Central memory CD8-positive, alpha-beta T cell (primary cell): ENCODE results near the gene CDH16.

Experiments used
- ATAC-seq: fragments of 150-1000 bp; cut with Tn5 transposase; replicated peaks from 2 replicates; pipeline ENCODE4 v1.10.0; 2022; ENCODE audit warnings: mild to moderate bottlenecking, moderate FRiP score, moderate number of reproducible peaks; ENCODE audit not compliant: poor library complexity, severe bottlenecking; ENCODE audit errors: extremely low read depth
- DNase-seq, 2 donors: peaks; one replicate each; pipeline ENCODE4 v3.0.0; 2021; ENCODE audit warnings: low spot score in 2 of 2
- H3K27ac Mint-ChIP-seq: one replicate; pipeline ENCODE4 v1.8.0; 2022; ENCODE audit warnings: low read depth, mild to moderate bottlenecking, moderate library complexity, mixed read lengths
- H3K27me3 Mint-ChIP-seq: one replicate; pipeline ENCODE4 v1.8.0; 2022; ENCODE audit warnings: mixed read lengths
- H3K36me3 Mint-ChIP-seq: one replicate; pipeline ENCODE4 v1.8.0; 2022; ENCODE audit warnings: mild to moderate bottlenecking, moderate library complexity, mixed read lengths; ENCODE audit not compliant: insufficient read depth
- H3K4me1 Mint-ChIP-seq: one replicate; pipeline ENCODE4 v1.8.0; 2022; ENCODE audit warnings: mixed read lengths
- H3K4me3 Mint-ChIP-seq: one replicate; pipeline ENCODE4 v1.8.0; 2022; ENCODE audit warnings: mild to moderate bottlenecking, moderate library complexity, mixed read lengths
- H3K9me3 Mint-ChIP-seq: one replicate; pipeline ENCODE4 v1.8.0; 2022; ENCODE audit warnings: mixed read lengths

The CDH16 gene

DNA sequence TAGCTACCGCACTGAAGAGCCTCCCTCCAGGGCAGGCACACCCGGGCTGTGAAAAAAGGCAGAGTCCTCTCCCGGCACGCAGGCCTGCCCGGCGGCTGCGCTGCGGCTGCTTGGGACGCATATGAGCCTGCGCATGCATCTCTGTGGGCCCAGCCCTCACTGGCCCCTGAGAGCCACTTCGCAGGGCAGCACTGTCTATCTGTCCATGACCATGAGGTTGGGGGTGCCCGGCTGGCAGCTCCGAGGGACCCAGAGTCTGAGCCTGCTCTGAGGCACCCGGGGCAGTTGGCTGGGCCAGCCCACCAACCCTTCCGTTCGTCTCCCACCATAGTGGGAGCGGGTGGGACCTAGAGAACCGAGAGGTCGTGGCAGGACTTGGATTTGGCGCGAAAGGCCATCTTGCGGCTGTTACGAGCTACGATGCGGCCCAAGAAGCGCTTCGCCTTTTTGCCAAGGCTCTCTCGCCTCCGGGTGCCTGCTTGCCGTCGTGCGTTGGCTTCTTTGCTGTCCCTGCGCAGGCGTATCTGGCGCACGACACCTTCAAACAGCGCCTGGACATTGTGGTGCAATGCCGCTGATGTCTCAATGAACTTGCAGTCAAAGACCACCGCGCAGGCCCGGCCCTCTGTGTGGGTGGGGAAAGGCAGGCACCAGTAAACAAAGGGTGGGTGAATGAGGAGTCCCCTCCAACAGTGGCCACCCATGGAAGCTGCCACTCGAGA, 3.2 kb upstream of the CDH16 start:
- DNase-seq (no peak), ATAC-seq (no peak)
- Mint-ChIP-seq H3K4me1 (peaks cover 12% of the 10 kb centered on the region), H3K27me3 (peaks cover 51% of the 10 kb centered on the region), H3K27ac (no peak overlapping the region), H3K9me3 (no peaks in the 10 kb centered on the region), H3K4me3 (no peak overlapping the region), H3K36me3 (no peaks in the 10 kb centered on the region)

DNA sequence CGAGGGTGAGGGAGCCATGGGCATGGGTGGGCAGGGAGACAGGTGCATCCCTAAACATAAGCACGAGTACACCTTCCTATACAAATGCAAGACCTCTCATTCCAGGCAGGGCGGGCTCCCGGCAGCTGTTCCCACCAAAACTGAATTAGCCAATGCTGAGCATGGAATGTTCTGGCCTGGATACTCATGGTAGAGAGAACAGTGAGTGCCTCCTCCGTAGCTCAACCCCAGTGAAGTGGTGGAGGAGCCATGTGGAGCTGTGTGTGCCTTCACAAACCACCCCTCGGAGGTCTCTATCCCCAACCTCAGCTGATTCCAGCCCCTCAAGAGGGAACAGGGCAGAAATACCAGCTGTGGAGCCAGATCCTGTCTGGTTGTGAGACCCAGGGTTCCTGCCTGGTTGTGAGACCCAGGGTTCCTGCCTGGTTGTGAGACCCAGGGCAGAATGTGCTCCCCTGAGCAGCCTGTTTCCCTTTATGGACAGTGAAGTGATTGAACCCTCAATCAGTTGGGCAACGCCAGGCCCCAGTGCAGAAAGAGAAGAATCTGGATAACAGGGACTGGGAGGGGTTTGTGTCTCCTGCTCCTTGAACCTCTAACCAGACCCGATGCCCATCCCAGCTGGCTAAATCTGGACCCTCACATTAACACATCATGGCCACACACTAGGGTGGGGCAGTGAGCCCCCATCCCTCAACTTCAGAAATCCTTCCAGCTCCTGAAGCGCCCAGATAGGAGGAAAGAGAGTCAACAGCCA, 2.4 kb upstream of the CDH16 start:
- Mint-ChIP-seq H3K36me3 (no peaks in the 10 kb centered on the region), H3K9me3 (no peaks in the 10 kb centered on the region), H3K27me3 (peaks cover 44% of the 10 kb centered on the region), H3K4me3 (no peak overlapping the region), H3K27ac (no peak overlapping the region), H3K4me1 (peaks cover 12% of the 10 kb centered on the region)
- no peak for ATAC-seq
- no peak for DNase-seq

DNA sequence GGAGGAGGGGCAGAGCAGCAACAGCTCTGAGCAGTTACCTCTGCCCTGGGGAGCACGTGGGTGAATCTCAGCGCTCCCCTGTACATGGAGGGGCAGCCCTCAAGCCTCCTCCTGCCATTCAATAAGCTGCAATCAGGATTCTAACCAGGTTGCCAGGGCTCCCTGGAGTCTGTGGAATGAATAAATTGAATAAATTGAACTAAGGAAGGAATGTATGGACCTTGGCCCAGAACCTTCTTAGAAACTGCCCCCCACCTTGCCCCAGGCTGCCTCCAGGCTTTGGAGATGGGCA, 1.6 kb upstream of the CDH16 start:
- Mint-ChIP-seq H3K27me3 (peaks cover 36% of the 10 kb centered on the region), H3K36me3 (no peaks in the 10 kb centered on the region), H3K4me1 (peaks cover 6% of the 10 kb centered on the region), H3K4me3 (no peak overlapping the region), H3K9me3 (no peaks in the 10 kb centered on the region), H3K27ac (no peak overlapping the region)
- DNase-seq = no peak
- ATAC-seq = no peak

DNA sequence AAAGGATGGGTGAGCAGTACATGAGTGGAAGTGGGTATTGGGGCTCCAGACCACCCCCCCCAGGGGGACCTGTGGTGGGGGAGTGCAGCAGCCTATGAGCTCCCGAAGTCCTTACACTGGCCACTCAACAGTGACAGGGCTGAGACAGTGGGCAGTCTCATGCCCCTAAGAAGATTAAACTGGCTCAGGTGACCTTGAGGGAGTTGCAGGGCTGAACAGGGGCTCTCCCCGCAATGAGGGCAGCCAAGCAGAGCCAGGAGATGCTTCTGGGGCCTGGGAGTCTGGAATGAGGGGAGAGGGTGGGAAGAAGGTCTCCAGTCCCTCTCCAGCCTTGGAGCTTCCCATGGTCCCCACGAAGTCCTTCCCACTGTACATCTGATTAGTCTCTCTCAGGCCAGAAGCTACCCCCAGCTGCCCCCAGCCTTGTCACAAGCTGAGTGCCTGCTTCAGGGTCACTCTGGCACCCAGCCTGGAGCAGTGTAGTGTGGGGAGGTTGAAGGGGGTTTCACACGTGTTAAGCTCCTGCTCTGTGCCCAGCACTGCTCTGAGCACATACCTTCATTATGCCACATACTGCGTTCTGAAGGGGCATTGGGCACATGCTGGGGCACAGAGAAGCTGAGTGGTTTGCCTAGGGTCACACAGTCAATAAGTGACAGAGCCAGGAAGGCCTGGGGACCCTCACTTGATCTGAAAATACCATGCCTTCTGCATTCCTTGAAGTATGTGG, 1.0 kb upstream of the CDH16 start:
- Mint-ChIP-seq H3K4me1 (peaks cover 5% of the 10 kb centered on the region), H3K36me3 (no peaks in the 10 kb centered on the region), H3K4me3 (no peak overlapping the region), H3K9me3 (no peaks in the 10 kb centered on the region), H3K27me3 (peaks cover 31% of the 10 kb centered on the region), H3K27ac (no peak overlapping the region)
- ATAC-seq = no peak
- DNase-seq = no peak

DNA sequence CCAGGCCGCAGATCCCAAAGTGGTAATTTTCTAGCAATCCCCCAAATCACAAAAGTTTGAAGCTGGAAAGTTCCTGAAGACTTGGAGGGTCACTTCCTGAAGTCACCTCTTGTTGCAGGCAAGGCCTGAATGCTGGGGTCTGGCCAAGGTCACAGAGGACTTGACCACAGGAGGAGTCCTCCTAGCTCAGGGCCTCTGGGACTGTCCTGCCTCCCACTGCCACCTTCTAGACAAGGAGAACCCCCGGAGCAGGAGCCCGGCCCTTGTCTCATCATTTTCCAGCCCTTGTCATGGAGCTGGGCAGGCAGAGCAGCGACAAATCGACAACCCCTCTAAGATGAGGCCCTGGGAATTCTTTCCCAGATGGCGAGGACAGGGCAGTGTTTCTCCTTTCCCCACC, 330 bp downstream of the CDH16 start:
- H3K27ac Mint-ChIP-seq = no peak overlapping the region
- no peaks in the 10 kb centered on the region for H3K36me3 Mint-ChIP-seq
- no peaks in the 10 kb centered on the region for H3K4me1 Mint-ChIP-seq
- ATAC-seq (no peak), DNase-seq (no peak)
- no peaks in the 10 kb centered on the region for H3K9me3 Mint-ChIP-seq
- no peak overlapping the region for H3K4me3 Mint-ChIP-seq
- H3K27me3 Mint-ChIP-seq = peaks cover 17% of the 10 kb centered on the region

DNA sequence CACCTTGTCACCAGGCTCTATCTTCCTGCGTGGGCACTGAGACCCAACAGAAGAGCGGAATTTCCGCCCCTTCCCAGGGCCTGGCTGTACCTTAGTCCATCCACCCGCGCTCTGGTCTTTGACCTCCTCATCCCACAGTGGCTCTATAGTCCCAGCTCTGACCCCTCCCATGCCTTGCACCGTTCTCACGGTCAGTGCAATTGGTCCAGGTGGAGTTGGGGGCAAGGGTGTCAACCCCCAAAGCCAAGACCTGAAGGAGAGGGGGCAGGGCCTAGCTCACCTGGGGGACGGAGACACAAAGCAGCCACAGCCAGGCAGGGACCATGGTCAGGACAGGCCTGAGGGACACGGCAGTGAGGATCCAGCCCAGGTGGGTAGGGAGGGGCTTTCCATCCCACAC, 944 bp downstream of the CDH16 start:
- Mint-ChIP-seq H3K4me3 (no peak overlapping the region), H3K27me3 (peaks cover 11% of the 10 kb centered on the region)

DNA sequence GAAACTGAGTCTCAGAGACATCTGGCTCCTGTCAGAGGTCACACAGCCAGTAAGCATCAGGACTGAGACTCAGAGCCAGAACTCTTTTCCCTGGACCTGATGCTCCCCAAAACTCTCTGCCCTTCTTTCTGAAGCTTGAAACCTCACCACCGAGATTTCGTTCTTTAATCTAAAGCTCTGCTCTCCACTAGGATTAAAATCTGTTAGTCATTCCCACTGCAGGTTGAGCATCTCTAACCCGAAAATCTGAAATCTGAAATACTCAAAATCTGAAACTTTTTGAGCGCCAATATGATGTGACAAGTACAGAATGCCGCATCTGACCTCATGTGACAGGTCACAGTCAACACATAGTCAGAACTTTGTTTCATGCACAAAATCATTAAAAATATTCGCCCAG, 2.2 kb downstream of the CDH16 start:
- H3K4me3 Mint-ChIP-seq = no peak overlapping the region

More for the DNA sequence above, 944 bp downstream of the CDH16 start:
- DNase-seq (no peak), ATAC-seq (no peak)
- Mint-ChIP-seq H3K4me1 (no peaks in the 10 kb centered on the region), H3K9me3 (no peaks in the 10 kb centered on the region), H3K27ac (no peak overlapping the region), H3K36me3 (no peaks in the 10 kb centered on the region)

DNA sequence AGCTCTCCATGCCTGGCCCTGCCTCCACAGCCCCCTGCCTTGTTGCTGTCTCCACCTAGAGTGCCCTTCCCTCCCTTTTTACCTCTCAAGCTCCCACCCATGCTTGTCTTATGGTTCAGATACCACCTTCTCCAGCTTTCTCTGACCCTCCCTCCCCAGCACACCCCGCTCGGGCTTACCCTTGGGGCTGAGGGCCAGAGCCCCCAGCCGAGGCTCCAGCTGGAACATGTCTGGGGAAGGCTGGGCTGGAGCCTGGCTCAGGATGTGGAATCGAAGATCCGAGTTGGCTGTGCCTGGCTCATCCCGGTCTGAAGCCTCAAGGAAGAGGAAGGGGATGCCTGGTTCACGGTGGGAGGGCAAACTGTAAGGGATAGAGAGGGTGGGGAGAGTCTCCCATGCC, 3.6 kb downstream of the CDH16 start:
- Mint-ChIP-seq H3K27me3 (no peaks in the 10 kb centered on the region), H3K4me3 (no peak overlapping the region), H3K9me3 (no peaks in the 10 kb centered on the region), H3K27ac (no peak overlapping the region), H3K36me3 (no peaks in the 10 kb centered on the region), H3K4me1 (no peaks in the 10 kb centered on the region)
- no peak for ATAC-seq
- no peak for DNase-seq

More for the DNA sequence above, 2.2 kb downstream of the CDH16 start:
- ATAC-seq = no peak
- no peak for DNase-seq
- Mint-ChIP-seq H3K27ac (no peak overlapping the region), H3K27me3 (peaks cover 7% of the 10 kb centered on the region), H3K36me3 (no peaks in the 10 kb centered on the region), H3K9me3 (no peaks in the 10 kb centered on the region), H3K4me1 (no peaks in the 10 kb centered on the region)

DNA sequence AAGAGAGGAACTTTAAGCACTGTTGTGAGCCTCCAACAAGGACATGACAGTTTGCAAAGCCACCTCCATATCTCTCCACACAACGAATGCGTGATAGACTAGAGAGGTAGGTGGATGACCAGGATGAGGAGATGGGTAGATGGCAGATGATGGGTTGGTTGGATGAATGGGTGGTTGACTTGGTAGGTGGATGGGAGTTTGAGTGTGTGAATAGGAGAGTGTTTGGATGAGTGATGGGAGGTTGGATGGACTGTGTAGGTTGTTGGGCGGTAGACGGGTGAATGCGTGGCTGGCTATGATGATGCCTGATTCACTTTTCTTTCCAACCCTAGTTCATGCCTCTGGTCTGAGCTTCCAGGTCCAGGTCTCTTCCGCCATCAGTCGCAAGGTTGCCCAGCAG, 4.1 kb downstream of the CDH16 start:
- ATAC-seq (no peak), DNase-seq (no peak)
- no peaks in the 10 kb centered on the region for H3K27me3 Mint-ChIP-seq
- H3K9me3 Mint-ChIP-seq = no peaks in the 10 kb centered on the region
- peaks cover 1% of the 10 kb centered on the region for H3K36me3 Mint-ChIP-seq
- H3K4me3 Mint-ChIP-seq = no peak overlapping the region
- H3K4me1 Mint-ChIP-seq = no peaks in the 10 kb centered on the region
- no peak overlapping the region for H3K27ac Mint-ChIP-seq

DNA sequence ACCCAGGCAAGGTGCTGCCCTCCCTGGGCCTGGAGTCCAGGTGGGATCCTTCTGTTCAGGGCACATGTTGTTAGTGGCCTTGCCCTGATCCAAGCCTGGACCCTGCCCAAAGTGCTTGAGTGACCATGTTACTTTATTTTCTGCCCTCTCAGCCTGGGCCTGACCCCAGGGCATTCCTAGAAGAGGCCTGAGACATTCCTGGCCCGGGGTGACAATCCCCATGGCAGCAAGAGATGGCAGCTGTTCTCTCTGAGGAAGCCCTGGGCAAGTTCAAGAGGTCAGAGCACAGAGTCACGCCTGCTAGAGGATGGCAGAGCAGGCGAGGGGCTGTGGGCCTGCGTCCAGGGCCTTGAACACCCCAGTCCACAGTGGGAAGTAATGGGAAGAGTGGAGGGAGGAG, 5.0 kb downstream of the CDH16 start:
- DNase-seq (no peak), ATAC-seq (no peak)
- Mint-ChIP-seq H3K9me3 (no peaks in the 10 kb centered on the region), H3K27ac (no peak overlapping the region), H3K4me3 (no peak overlapping the region), H3K36me3 (peaks cover 1% of the 10 kb centered on the region), H3K4me1 (no peaks in the 10 kb centered on the region), H3K27me3 (no peaks in the 10 kb centered on the region)

DNA sequence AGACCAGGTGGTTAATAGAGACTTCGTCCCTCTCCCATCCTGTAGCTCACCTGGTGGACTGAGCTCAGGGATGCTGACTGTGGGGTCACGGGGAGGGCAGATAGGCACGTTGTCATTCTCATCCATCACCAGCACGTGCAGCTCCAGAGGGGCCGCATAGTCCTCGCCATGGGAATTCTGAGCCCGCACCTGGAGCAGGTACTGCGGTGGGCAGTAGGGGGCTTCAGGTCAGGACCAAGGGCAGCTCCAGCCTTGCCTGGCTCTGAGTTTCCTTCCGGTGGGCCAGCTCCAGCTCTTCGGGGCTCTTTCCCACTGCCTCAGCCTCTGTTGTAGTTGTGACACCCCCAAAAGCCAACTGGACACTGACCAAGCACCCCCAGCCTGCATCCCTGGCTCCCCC, 5.6 kb downstream of the CDH16 start:
- Mint-ChIP-seq H3K27me3 (no peaks in the 10 kb centered on the region), H3K4me1 (no peaks in the 10 kb centered on the region), H3K9me3 (no peaks in the 10 kb centered on the region), H3K27ac (no peak overlapping the region), H3K4me3 (no peak overlapping the region), H3K36me3 (peaks cover 1% of the 10 kb centered on the region)
- no peak for ATAC-seq
- DNase-seq = no peak

DNA sequence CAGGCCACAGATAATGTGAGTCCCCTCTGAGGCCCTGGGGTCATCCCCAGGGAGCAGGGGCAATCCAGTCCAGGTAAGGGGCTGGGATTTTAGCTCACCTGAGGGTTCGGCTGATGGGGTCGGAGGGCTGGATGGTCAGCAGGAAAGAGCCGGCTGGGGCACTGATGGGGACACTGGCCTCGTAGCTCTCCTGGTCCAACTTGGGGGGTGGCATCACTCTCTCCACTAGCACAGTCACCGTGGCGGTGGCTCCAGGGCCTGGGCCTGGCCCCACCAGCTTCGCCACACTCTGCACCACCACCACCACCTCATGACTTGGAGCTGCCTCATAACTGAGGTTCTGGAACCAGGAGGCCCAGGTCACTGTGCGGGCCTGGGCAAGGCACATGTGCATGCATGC, 6.9 kb downstream of the CDH16 start:
- Mint-ChIP-seq H3K27me3 (no peaks in the 10 kb centered on the region), H3K36me3 (peaks cover 1% of the 10 kb centered on the region)

DNA sequence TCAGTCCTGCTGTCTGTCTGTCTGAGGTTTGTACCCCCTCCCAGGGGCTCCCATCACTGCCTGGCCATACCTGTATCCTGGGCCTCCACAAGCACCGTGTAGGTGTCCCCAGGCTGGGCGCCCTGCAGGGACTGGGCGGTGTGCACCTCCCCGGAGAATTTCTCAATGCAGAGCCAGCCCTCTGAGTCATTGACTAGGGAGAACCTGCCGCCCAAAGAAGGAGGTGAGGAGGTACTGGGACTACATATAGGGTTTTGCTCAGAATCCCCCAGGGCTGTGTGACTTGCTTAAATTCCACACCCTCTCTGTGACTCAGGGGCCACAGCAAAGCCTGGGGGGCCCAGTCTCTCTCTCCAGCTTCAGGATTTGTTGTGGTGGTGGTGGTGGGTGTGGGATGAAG, 7.6 kb downstream of the CDH16 start:
- Mint-ChIP-seq H3K9me3 (no peaks in the 10 kb centered on the region), H3K4me1 (peaks cover 5% of the 10 kb centered on the region), H3K36me3 (peaks cover 1% of the 10 kb centered on the region), H3K4me3 (no peak overlapping the region), H3K27me3 (no peaks in the 10 kb centered on the region), H3K27ac (no peak overlapping the region)
- DNase-seq (no peak), ATAC-seq (no peak)

More for the DNA sequence above, 6.9 kb downstream of the CDH16 start:
- Mint-ChIP-seq H3K4me1 (no peaks in the 10 kb centered on the region), H3K4me3 (no peak overlapping the region), H3K9me3 (no peaks in the 10 kb centered on the region), H3K27ac (no peak overlapping the region)
- no peak for ATAC-seq
- DNase-seq = no peak
